Type B pancreatic cell (in vitro differentiated cells): ENCODE results near the gene POGZ. TPM values are rescaled to one million over a fixed set of nuclear protein-coding genes. Genes with fewer than 3 reads are reported as not detected.

ENCODE experiments used
- DNase-seq: peaks from one replicate; pipeline ENCODE4 v3.0.0; 2021; ENCODE audit warnings: mixed read lengths; ENCODE audit not compliant: unreplicated experiment; ENCODE audit errors: extremely low spot score
- H3K27ac Mint-ChIP-seq: 2 replicates; pipeline ENCODE4 v1.8.0; 2021; ENCODE audit warnings: mild to moderate bottlenecking, mixed read lengths
- H3K27me3 Mint-ChIP-seq: 2 replicates; pipeline ENCODE4 v1.8.0; 2021; ENCODE audit warnings: mixed read lengths
- H3K36me3 Mint-ChIP-seq: 2 replicates; pipeline ENCODE4 v1.8.0; 2021; ENCODE audit warnings: mixed read lengths
- H3K4me1 Mint-ChIP-seq: one replicate; pipeline ENCODE4 v1.8.0; 2021; ENCODE audit warnings: mixed read lengths; ENCODE audit not compliant: unreplicated experiment
- H3K4me3 Mint-ChIP-seq: 2 replicates; pipeline ENCODE4 v1.8.0; 2021; ENCODE audit warnings: mild to moderate bottlenecking, mixed read lengths
- H3K9me3 Mint-ChIP-seq: 2 replicates; pipeline ENCODE4 v1.8.0; 2021; ENCODE audit warnings: mixed read lengths
- CTCF ChIP-seq: fragments of 200-600 bp; sonication (generic); conservative IDR thresholded peaks from 2 replicates; pipeline ENCODE4 v1.5.0; 2021; ENCODE audit warnings: antibody characterized with exemption, mild to moderate bottlenecking
- total RNA-seq: library from RNA; stranded (reverse); gene quantifications from 2 replicates; pipeline ENCODE4 v1.2.1, GENCODE V29; 2021; ENCODE audit warnings: low replicate concordance

POGZ gene
- total RNA-seq, 1 donor from 2014 or later, result 126 TPM

- Mint-ChIP-seq H3K27me3 (no peaks in the 10 kb centered on the region), H3K9me3 (no peaks in the 10 kb centered on the region), H3K4me1 (no peaks in the 10 kb centered on the region), H3K4me3 (no peak overlapping the region), H3K36me3 (no peaks in the 10 kb centered on the region), H3K27ac (no peak overlapping the region)
- no peak for DNase-seq
- TF ChIP-seq CTCF, result no peak
Observed at GRCh38 chr1:151485685-151486255, 26.5 kb upstream of the POGZ start.

- Mint-ChIP-seq H3K27me3 (no peaks in the 10 kb centered on the region), H3K27ac (no peak overlapping the region), H3K4me3 (no peak overlapping the region), H3K36me3 (no peaks in the 10 kb centered on the region), H3K4me1 (peaks cover 4% of the 10 kb centered on the region), H3K9me3 (no peaks in the 10 kb centered on the region)
- no peak for TF ChIP-seq CTCF
- no peak for DNase-seq
Observed at GRCh38 chr1:151482017-151482416, 22.7 kb upstream of the POGZ start.

GRCh38 chr1:151479462-151479861, 20.2 kb upstream of the POGZ start:
- no peak for DNase-seq
- TF ChIP-seq CTCF, result no peak
- Mint-ChIP-seq H3K4me1 (peaks cover 4% of the 10 kb centered on the region), H3K27ac (no peak overlapping the region), H3K36me3 (no peaks in the 10 kb centered on the region), H3K4me3 (no peak overlapping the region), H3K27me3 (no peaks in the 10 kb centered on the region), H3K9me3 (no peaks in the 10 kb centered on the region)

- Mint-ChIP-seq H3K4me3 (no peak overlapping the region), H3K9me3 (no peaks in the 10 kb centered on the region), H3K27me3 (no peaks in the 10 kb centered on the region), H3K36me3 (no peaks in the 10 kb centered on the region), H3K27ac (no peak overlapping the region), H3K4me1 (peaks cover 4% of the 10 kb centered on the region)
- TF ChIP-seq CTCF, result no peak
- no peak for DNase-seq
Observed at GRCh38 chr1:151478923-151479322, 19.6 kb upstream of the POGZ start.

DNA sequence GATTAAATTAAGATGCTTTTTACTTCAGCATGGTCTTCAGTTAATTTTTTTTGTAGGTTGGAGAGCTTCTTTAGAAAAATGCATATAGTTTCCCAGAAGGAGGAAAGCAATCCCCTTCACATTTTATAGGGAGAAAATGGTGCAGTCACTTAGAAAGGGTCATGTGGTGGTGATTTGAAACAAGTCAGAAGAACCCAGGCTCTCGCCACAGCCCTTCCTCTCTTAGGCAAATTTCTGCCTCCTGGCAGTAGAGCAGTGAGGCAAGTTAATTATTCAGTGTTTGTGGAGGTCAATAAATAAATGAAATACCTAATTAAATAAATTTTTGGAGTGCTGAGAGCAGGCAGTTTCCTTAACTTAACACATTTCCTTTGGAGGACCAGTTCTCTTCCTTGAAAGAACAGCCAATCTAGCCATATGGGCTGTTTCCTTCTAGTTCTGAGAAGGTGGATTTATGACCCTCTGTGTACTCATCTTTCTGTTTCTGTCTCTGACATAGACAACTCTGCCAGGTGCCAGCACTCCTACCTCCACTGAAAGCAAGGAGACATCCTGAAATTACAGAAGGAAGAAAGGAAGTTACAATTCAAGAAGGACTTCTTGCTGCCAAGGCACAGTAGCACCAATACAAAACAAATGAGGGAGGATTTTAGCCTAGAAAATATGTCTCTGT, 19.0 kb upstream of the POGZ start:
- H3K36me3 Mint-ChIP-seq, result no peaks in the 10 kb centered on the region
- H3K27ac Mint-ChIP-seq, result no peak overlapping the region
- no peaks in the 10 kb centered on the region for H3K9me3 Mint-ChIP-seq
- TF ChIP-seq CTCF, result no peak
- no peaks in the 10 kb centered on the region for H3K27me3 Mint-ChIP-seq
- no peak overlapping the region for H3K4me3 Mint-ChIP-seq
- H3K4me1 Mint-ChIP-seq, result peaks cover 4% of the 10 kb centered on the region
- DNase-seq, result no peak
